KMS-11 (cell line): ENCODE results near the gene ANGEL1.

Experiments
- H2AFZ ChIP-seq: fragments of 200-600 bp; sonication (generic); 2 replicates; pipeline ENCODE4 v1.6.1; 2016; ENCODE audit warnings: antibody characterized with exemption, mixed run types, low read depth
- H3K27ac ChIP-seq: fragments of 200-600 bp; sonication (generic); 2 replicates; pipeline ENCODE4 v1.6.1; 2016; ENCODE audit warnings: mild to moderate bottlenecking, mixed run types
- H3K27me3 ChIP-seq: fragments of 200-600 bp; sonication (generic); 2 replicates; pipeline ENCODE4 v1.6.1; 2017; ENCODE audit warnings: mild to moderate bottlenecking, low read depth, mixed run types, moderate library complexity; ENCODE audit not compliant: insufficient read depth
- H3K36me3 ChIP-seq: fragments of 200-600 bp; sonication (generic); 2 replicates; pipeline ENCODE4 v1.6.1; 2017; ENCODE audit warnings: mild to moderate bottlenecking, mixed run types; ENCODE audit not compliant: insufficient read depth
- H3K4me1 ChIP-seq: fragments of 200-600 bp; sonication (generic); 2 replicates; pipeline ENCODE4 v1.6.1; 2016; ENCODE audit warnings: mild to moderate bottlenecking, low read depth, mixed run types; ENCODE audit not compliant: poor library complexity, severe bottlenecking
- H3K4me2 ChIP-seq: fragments of 200-600 bp; sonication (generic); 2 replicates; pipeline ENCODE4 v1.7.0; 2016; ENCODE audit warnings: mild to moderate bottlenecking, mixed run types
- H3K4me3 ChIP-seq: fragments of 200-600 bp; sonication (generic); IDR thresholded peaks from 2 replicates; pipeline ENCODE4 v1.6.1; 2017; ENCODE audit warnings: low read depth, low read length, mixed read lengths; ENCODE audit not compliant: insufficient read depth
- H3K79me2 ChIP-seq: fragments of 200-600 bp; sonication (generic); 2 replicates; pipeline ENCODE4 v1.6.1; 2016; ENCODE audit warnings: low read depth, mixed run types; ENCODE audit not compliant: insufficient read depth
- H3K9ac ChIP-seq: fragments of 200-600 bp; sonication (generic); 2 replicates; pipeline ENCODE4 v1.6.1; 2016; ENCODE audit warnings: mild to moderate bottlenecking, mixed run types
- H4K20me1 ChIP-seq: fragments of 200-600 bp; sonication (generic); 2 replicates; pipeline ENCODE4 v1.6.1; 2016; ENCODE audit warnings: mild to moderate bottlenecking, mixed run types; ENCODE audit not compliant: insufficient read depth
- TF ChIP-seq, protein P1 (sequence below): fragments of 200-600 bp; sonication (generic); conservative IDR thresholded peaks from 2 replicates; pipeline ENCODE4 v1.6.1; 2017; ENCODE audit warnings: low read depth, mild to moderate bottlenecking, antibody characterized with exemption, low read length, moderate library complexity, mixed read lengths

Gene ANGEL1

DNA sequence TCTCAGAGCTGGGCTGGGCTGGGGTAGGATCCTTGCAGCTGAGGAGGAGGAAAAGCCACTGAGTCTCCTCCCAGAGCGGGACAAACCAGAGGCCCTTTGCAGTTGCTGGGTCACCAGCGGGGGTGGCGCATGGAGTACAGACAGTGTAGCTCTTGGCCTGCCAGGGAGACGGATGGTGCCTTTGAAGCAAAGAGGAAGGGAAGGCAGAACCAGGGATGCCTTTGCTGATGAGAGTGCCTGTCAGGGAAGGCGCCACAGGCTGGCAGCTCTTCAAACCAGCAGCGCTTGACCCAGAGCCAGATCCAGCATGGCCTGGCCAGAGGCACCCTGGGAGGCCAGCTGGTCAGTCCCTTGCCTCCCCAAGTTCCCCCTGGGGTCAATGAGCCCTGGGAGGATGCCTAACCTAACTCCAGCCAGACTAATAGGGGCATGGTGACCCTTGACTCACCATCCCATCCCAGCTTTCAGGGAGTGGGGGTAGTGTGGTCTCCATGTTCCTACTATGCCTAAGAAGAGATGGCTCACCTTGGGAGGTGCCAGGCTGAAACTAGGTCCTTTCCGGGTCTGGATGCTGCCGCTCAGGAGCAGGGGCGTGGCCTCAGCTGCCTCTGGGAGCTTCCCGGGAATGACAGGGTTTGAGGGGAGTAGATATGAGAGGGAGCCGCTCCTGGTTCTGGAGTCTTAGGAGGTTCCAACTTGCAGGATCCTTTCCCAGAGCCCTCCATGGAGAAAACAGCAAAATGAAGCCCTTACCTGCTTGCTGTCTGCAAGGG, 31.6 kb downstream of the ANGEL1 start:
- TF ChIP-seq, protein P1, sequence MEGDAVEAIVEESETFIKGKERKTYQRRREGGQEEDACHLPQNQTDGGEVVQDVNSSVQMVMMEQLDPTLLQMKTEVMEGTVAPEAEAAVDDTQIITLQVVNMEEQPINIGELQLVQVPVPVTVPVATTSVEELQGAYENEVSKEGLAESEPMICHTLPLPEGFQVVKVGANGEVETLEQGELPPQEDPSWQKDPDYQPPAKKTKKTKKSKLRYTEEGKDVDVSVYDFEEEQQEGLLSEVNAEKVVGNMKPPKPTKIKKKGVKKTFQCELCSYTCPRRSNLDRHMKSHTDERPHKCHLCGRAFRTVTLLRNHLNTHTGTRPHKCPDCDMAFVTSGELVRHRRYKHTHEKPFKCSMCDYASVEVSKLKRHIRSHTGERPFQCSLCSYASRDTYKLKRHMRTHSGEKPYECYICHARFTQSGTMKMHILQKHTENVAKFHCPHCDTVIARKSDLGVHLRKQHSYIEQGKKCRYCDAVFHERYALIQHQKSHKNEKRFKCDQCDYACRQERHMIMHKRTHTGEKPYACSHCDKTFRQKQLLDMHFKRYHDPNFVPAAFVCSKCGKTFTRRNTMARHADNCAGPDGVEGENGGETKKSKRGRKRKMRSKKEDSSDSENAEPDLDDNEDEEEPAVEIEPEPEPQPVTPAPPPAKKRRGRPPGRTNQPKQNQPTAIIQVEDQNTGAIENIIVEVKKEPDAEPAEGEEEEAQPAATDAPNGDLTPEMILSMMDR, result no peak
- H2AFZ ChIP-seq, result no peak overlapping the region
- H3K27ac ChIP-seq, result no peak overlapping the region
- H3K27me3 ChIP-seq, result no peaks in the 10 kb centered on the region
- no peaks in the 10 kb centered on the region for H4K20me1 ChIP-seq
- H3K4me3 ChIP-seq, result no peak overlapping the region
- H3K4me2 ChIP-seq, result no peak overlapping the region
- H3K4me1 ChIP-seq, result no peaks in the 10 kb centered on the region
- H3K79me2 ChIP-seq, result no peaks in the 10 kb centered on the region
- H3K9ac ChIP-seq, result no peak overlapping the region
- no peaks in the 10 kb centered on the region for H3K36me3 ChIP-seq

DNA sequence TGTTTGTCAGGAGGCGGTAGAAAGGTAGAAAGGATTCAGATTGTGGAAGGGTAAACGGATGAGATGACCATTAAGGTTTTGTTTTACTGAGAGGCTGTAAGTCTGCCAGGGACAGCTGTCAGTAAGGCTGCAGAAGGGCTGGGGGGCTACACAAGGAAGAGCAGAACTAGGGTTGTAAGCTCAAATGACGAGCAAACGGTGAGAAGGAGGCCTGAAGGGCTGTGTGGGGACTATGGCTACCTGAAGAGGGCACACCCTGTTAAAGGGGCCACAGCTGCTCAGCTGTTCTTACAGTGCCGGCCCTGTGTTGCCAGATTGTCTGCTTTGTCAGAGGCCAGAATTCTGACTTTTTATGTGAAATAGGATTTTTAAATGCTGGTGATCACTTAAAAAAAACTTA, 32.3 kb downstream of the ANGEL1 start:
- Histone ChIP-seq H3K4me3 (no peak overlapping the region), H3K79me2 (no peaks in the 10 kb centered on the region), H4K20me1 (no peaks in the 10 kb centered on the region), H3K4me2 (no peak overlapping the region), H3K27me3 (no peaks in the 10 kb centered on the region), H2AFZ (no peak overlapping the region), H3K9ac (no peak overlapping the region), H3K36me3 (no peaks in the 10 kb centered on the region), H3K27ac (no peak overlapping the region), H3K4me1 (no peaks in the 10 kb centered on the region)
- TF ChIP-seq, protein P1, result no peak

DNA sequence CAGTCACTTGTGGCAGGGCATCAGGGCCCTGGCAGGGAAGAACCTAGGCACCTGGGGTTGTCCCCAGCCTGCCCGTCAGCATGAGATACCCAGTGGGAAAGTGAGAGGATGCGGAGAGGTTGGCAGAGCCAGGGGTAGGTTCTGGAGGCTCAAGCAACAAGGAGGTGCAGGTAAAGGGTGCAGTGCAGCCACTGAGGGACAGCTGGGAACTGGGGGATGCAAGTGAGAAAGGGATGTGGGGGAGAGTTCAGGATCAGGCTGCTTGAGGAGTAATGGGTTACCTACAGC, 32.7 kb downstream of the ANGEL1 start:
- no peaks in the 10 kb centered on the region for H3K4me1 ChIP-seq
- no peaks in the 10 kb centered on the region for H3K36me3 ChIP-seq
- H3K27me3 ChIP-seq, result no peaks in the 10 kb centered on the region
- H4K20me1 ChIP-seq, result no peaks in the 10 kb centered on the region
- H3K79me2 ChIP-seq, result no peaks in the 10 kb centered on the region
- no peak overlapping the region for H3K9ac ChIP-seq
- TF ChIP-seq, protein P1, result no peak
- H3K27ac ChIP-seq, result no peak overlapping the region
- H3K4me3 ChIP-seq, result no peak overlapping the region
- no peak overlapping the region for H3K4me2 ChIP-seq
- H2AFZ ChIP-seq, result no peak overlapping the region

DNA sequence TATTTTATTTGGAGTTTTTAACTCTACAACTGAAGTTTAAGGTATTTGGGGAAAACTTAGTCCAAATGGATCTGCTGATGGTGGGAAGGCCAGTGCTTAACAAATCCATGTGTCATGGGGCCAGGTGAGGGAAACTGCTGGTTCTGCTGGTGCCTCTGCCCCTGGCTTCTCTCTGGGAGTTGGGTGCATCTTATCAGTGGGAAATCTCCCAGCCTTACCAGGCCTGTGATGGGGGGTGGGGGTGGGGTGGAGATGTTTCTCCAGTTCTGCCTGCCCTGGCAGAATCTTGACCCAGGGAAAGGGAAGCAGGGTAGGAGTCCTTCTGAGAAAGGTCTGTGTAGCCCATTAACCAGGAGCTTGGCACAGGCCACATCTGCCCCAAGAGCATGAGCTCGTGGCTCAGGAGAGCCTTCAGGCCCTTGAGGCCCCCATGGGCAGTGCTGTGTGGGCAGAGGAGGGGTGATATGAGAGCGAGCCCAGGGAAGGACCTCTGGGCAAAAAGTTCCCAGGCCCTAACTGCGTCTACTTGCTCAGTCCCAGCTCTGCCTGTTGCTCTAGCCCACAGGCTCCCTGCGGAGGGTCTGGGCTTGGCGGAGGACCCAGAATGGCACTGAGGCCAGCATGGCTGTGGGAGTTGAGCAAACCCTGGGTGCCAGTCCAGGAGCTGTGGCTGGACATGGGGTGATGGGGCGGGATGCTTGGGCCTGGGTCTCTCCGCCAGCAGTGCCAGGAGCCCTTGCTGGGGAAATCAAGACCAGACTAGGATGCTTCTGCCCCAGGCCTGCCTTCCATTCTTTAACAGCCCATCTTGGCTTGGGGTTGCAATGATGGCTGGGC, 33.2 kb downstream of the ANGEL1 start:
- H3K27me3 ChIP-seq, result no peaks in the 10 kb centered on the region
- no peak overlapping the region for H3K4me2 ChIP-seq
- H3K36me3 ChIP-seq, result no peaks in the 10 kb centered on the region
- no peaks in the 10 kb centered on the region for H3K79me2 ChIP-seq
- H3K27ac ChIP-seq, result no peak overlapping the region
- no peak overlapping the region for H2AFZ ChIP-seq
- H3K9ac ChIP-seq, result no peak overlapping the region
- no peaks in the 10 kb centered on the region for H3K4me1 ChIP-seq
- H4K20me1 ChIP-seq, result no peaks in the 10 kb centered on the region
- H3K4me3 ChIP-seq, result no peak overlapping the region
- TF ChIP-seq, protein P1, result no peak
